K562 (cell line): ENCODE measurements around the gene NRG2.

ENCODE experiments used
- EZH2 ChIP-seq: IDR thresholded peaks from 2 replicates; pipeline ENCODE4 v1.6.1; 2012; ENCODE audit warnings: low read depth, mild to moderate bottlenecking, inconsistent platforms, low read length, borderline replicate concordance
- KDM1A ChIP-seq, 2 experiments: fragments of 450-650 bp; IDR thresholded peaks; 2 replicates each; pipeline ENCODE4 v1.6.1; 2016; ENCODE audit warnings: mild to moderate bottlenecking in 2 of 2
- POLR2A ChIP-seq: fragments of 450-650 bp; conservative IDR thresholded peaks from 2 replicates; pipeline ENCODE4 v1.6.1; 2016
- SIX5 ChIP-seq, 2 experiments: IDR thresholded peaks; 2 replicates each; pipeline ENCODE4 v1.6.1; 2011; ENCODE audit warnings: low read length in 2 of 2, borderline replicate concordance in 1 of 2, low read depth in 1 of 2, mild to moderate bottlenecking in 1 of 2, moderate library complexity in 1 of 2; ENCODE audit not compliant: insufficient read depth in 1 of 2
- ZNF253 ChIP-seq: fragments of 250-450 bp; sonication (Bioruptor Pico); conservative IDR thresholded peaks from 2 replicates; pipeline ENCODE4 v1.6.1; 2021; ENCODE audit warnings: mild to moderate bottlenecking
- TF ChIP-seq, protein P1 (sequence below): fragments of 450-650 bp; formaldehyde crosslinking; IDR thresholded peaks from 2 replicates; pipeline ENCODE4 v1.4.0; 2020; ENCODE audit warnings: mild to moderate bottlenecking, moderate library complexity
- TF ChIP-seq, protein P2 (sequence below), 2 experiments: fragments of 450-650 bp in 1 of 2; sonication (generic) in 1 of 2; formaldehyde crosslinking in 1 of 2; IDR thresholded peaks in 1 of 2; conservative IDR thresholded peaks in 1 of 2; 2 replicates each; pipeline versions ENCODE4 v1.6.1 to v1.8.1; 2016 to 2023; ENCODE audit warnings: mild to moderate bottlenecking in 2 of 2, moderate library complexity in 2 of 2, inconsistent platforms in 1 of 2, missing genetic modification reagents in 1 of 2

DNA sequence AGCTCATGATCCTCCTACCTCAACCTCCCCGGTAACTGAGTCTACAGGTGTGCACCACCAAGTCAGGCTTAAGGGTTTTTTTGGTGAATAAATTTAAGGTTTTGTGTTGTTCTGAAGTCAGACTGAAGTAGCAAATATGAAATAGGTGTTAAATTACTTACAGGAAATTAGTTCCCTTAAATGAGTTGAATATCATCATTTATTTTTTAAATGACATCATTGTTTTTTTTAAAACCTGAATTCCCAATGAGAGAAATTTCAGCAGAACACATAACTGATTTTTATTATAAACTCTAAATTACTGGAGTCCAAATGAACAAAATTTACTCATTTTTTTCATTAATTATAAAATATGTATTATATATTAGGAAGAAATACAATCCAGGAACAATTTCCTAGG, 33.0 kb upstream of the NRG2 start:
- TF ChIP-seq EZH2 (no peak), KDM1A (IDR thresholded peaks at IDR 0.05) (no peak), ZNF253 (no peak), SIX5 (IDR thresholded peaks at IDR 0.05; ENCODE audit: borderline replicate concordance in 1 of 2, insufficient read depth in 1 of 2, low read depth in 1 of 2, low read length in 2 of 2) (no peak), POLR2A (no peak)
- TF ChIP-seq, protein P1, sequence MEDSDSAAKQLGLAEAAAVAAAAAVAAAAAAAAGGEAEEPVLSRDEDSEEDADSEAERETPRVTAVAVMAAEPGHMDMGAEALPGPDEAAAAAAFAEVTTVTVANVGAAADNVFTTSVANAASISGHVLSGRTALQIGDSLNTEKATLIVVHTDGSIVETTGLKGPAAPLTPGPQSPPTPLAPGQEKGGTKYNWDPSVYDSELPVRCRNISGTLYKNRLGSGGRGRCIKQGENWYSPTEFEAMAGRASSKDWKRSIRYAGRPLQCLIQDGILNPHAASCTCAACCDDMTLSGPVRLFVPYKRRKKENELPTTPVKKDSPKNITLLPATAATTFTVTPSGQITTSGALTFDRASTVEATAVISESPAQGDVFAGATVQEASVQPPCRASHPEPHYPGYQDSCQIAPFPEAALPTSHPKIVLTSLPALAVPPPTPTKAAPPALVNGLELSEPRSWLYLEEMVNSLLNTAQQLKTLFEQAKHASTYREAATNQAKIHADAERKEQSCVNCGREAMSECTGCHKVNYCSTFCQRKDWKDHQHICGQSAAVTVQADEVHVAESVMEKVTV, result no peak
- TF ChIP-seq, protein P2, sequence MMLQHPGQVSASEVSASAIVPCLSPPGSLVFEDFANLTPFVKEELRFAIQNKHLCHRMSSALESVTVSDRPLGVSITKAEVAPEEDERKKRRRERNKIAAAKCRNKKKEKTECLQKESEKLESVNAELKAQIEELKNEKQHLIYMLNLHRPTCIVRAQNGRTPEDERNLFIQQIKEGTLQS (IDR thresholded peaks at IDR 0.05), result peak; percentile 16; the same call in 1 of the 2 replicates
- TF ChIP-seq, protein P2 (CRISPR knock-in tag; conservative IDR thresholded peaks at IDR 0.05), result no peak
